K562 (cell line): ENCODE results near the gene FAIM. TPM values are rescaled to one million over a fixed set of nuclear protein-coding genes. Genes with fewer than 3 reads are reported as not detected.

Source experiments
- CAMTA2 ChIP-seq: fragments of 250-450 bp; sonication (Bioruptor Pico); conservative IDR thresholded peaks from 2 replicates; pipeline ENCODE4 v1.5.1; 2022
- ELF2 ChIP-seq: fragments of 250-450 bp; sonication (Bioruptor Pico); IDR thresholded peaks from 2 replicates; pipeline ENCODE4 v1.5.0; 2021; ENCODE audit warnings: mild to moderate bottlenecking
- GTF2A2 ChIP-seq: IDR thresholded peaks from 2 replicates; pipeline ENCODE4 v1.6.1; 2016; ENCODE audit warnings: mild to moderate bottlenecking, missing genetic modification characterization, missing compliant biosample characterization
- HCFC1 ChIP-seq: IDR thresholded peaks from 2 replicates; pipeline ENCODE4 v1.6.1; 2012; ENCODE audit warnings: low read depth, low read length, improper control_type of control experiment
- POU5F1 ChIP-seq: fragments of 150-350 bp; IDR thresholded peaks from 2 replicates; pipeline ENCODE4 v1.6.1; 2014; ENCODE audit warnings: borderline replicate concordance, low read length, low read depth, mild to moderate bottlenecking; ENCODE audit not compliant: partially characterized antibody
- RAD21 ChIP-seq, 2 experiments: fragments of 250-450 bp in 1 of 2; fragments of 450-650 bp in 1 of 2; sonication (Bioruptor Pico) in 1 of 2; formaldehyde crosslinking in 1 of 2; IDR thresholded peaks in 1 of 2; conservative IDR thresholded peaks in 1 of 2; 2 replicates each; pipeline versions ENCODE4 v1.4.0 to v1.8.0; 2020 to 2022; ENCODE audit warnings: mild to moderate bottlenecking in 2 of 2, moderate library complexity in 1 of 2
- SMAD1 ChIP-seq: fragments of 150-350 bp; IDR thresholded peaks from 2 replicates; pipeline ENCODE4 v1.6.1; 2014; ENCODE audit warnings: low read length, low read depth; ENCODE audit not compliant: partially characterized antibody
- ZNF707 ChIP-seq: fragments of 250-450 bp; sonication (Bioruptor Pico); conservative IDR thresholded peaks from 2 replicates; pipeline ENCODE4 v1.8.0; 2022; ENCODE audit warnings: inconsistent platforms, mild to moderate bottlenecking, moderate library complexity
- polyA plus RNA-seq, 8 experiments: library from polyadenylated mRNA; depleted of rRNA in 4 of 8; stranded (reverse) in 5 of 8; unstranded in 3 of 8; fragments of >200 nt; fragmentation: Nextera tagmentation in 2 of 8; fragmentation: Illumina TruSeq in 1 of 8; extraction: Ambion mirVana in 2 of 8; extraction: Trizol in 1 of 8; gene quantifications; 2 replicates each; pipeline versions ENCODE4 v1.2.1 to v1.2.3, GENCODE V29; 2011 to 2014; ENCODE audit warnings: inconsistent platforms in 1 of 8, missing spikeins in 1 of 8
- total RNA-seq, 7 experiments: library from RNA; depleted of rRNA in 6 of 7; stranded (reverse); fragments of >200 nt in 6 of 7; fragmentation: Illumina TruSeq in 2 of 7; extraction: Trizol in 2 of 7; gene quantifications; 2 replicates each; pipeline versions ENCODE4 v1.2.1 to v1.2.3, GENCODE V29; 2011 to 2021; ENCODE audit warnings: low replicate concordance in 1 of 7
- TF ChIP-seq, protein P1 (sequence below): fragments of 450-650 bp; IDR thresholded peaks from 2 replicates; pipeline ENCODE4 v1.6.1; 2016; ENCODE audit warnings: low read depth
- TF ChIP-seq, protein P2 (sequence below): fragments of 450-650 bp; formaldehyde crosslinking; IDR thresholded peaks from 2 replicates; pipeline ENCODE4 v1.4.0; 2020; ENCODE audit warnings: mild to moderate bottlenecking
- TF ChIP-seq, protein P3 (sequence below): fragments of 250-450 bp; sonication (Bioruptor Pico); IDR thresholded peaks from 2 replicates; pipeline ENCODE4 v1.8.0; 2022; ENCODE audit warnings: inconsistent platforms, mild to moderate bottlenecking, moderate library complexity, borderline replicate concordance

FAIM gene
- total and polyA plus RNA-seq, 9 of the 15 experiments (the other 6 are each of a cell fraction or from before 2014, with no cell fraction given): 2.5 to 7.9 (median 6.6) TPM

DNA sequence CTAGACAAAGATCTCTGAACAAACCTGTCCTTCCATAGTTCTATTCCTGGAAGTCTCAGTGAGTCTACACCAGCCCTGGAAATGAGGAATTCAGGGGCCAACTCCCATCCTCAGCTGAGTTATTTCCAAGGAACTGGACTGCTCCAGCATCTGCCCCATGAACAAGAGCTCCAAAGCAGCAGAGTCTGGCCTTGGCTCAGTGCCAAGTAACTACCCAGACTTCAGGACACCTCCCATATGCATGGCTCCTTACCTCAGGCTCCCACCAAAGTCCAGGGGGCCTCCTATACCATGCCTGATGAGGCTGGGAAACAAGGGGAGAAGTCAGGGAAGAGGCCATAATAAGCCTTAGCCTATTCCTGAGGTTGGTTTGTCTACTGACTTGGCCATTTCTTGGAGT lies 45.0 kb downstream of the FAIM start (continued):
- TF ChIP-seq, protein P1, sequence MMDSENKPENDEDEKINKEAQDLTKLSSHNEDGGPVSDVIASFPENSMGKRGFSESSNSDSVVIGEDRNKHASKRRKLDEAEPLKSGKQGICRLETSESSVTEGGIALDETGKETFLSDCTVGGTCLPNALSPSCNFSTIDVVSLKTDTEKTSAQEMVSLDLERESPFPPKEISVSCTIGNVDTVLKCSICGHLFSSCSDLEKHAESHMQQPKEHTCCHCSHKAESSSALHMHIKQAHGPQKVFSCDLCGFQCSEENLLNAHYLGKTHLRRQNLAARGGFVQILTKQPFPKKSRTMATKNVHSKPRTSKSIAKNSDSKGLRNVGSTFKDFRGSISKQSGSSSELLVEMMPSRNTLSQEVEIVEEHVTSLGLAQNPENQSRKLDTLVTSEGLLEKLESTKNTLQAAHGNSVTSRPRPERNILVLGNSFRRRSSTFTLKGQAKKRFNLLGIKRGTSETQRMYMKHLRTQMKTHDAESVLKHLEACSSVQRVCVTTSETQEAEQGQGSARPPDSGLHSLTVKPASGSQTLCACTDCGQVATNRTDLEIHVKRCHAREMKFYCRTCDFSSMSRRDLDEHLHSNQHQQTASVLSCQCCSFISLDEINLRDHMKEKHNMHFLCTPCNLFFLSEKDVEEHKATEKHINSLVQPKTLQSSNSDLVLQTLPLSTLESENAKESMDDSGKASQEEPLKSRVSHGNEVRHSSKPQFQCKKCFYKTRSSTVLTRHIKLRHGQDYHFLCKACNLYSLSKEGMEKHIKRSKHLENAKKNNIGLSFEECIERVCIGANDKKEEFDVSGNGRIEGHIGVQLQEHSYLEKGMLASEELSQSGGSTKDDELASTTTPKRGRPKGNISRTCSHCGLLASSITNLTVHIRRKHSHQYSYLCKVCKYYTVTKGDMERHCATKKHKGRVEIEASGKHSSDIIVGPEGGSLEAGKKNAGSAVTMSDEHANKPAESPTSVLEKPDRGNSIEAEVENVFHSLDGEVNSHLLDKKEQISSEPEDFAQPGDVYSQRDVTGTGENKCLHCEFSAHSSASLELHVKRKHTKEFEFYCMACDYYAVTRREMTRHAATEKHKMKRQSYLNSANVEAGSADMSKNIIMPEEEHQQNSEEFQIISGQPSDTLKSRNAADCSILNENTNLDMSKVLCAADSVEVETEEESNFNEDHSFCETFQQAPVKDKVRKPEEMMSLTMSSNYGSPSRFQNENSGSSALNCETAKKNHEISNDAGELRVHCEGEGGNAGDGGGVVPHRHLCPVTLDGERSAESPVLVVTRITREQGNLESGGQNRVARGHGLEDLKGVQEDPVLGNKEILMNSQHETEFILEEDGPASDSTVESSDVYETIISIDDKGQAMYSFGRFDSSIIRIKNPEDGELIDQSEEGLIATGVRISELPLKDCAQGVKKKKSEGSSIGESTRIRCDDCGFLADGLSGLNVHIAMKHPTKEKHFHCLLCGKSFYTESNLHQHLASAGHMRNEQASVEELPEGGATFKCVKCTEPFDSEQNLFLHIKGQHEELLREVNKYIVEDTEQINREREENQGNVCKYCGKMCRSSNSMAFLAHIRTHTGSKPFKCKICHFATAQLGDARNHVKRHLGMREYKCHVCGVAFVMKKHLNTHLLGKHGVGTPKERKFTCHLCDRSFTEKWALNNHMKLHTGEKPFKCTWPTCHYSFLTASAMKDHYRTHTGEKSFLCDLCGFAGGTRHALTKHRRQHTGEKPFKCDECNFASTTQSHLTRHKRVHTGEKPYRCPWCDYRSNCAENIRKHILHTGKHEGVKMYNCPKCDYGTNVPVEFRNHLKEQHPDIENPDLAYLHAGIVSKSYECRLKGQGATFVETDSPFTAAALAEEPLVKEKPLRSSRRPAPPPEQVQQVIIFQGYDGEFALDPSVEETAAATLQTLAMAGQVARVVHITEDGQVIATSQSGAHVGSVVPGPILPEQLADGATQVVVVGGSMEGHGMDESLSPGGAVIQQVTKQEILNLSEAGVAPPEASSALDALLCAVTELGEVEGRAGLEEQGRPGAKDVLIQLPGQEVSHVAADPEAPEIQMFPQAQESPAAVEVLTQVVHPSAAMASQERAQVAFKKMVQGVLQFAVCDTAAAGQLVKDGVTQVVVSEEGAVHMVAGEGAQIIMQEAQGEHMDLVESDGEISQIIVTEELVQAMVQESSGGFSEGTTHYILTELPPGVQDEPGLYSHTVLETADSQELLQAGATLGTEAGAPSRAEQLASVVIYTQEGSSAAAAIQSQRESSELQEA: no peak
- TF ChIP-seq ELF2 (CRISPR knock-in tag) (no peak), CAMTA2 (CRISPR knock-in tag) (no peak), RAD21 (CRISPR knock-in tag; conservative IDR thresholded peaks at IDR 0.05 in 1 of 2, IDR thresholded peaks at IDR 0.05 in 1 of 2) (peak in 1 of 2 experiments; percentile 24; a peak in 1 of 4 replicates), HCFC1 (no peak), SMAD1 (peak; percentile 81), GTF2A2 (tag) (no peak), POU5F1 (no peak), ZNF707 (CRISPR knock-in tag) (no peak)
- TF ChIP-seq, protein P2, sequence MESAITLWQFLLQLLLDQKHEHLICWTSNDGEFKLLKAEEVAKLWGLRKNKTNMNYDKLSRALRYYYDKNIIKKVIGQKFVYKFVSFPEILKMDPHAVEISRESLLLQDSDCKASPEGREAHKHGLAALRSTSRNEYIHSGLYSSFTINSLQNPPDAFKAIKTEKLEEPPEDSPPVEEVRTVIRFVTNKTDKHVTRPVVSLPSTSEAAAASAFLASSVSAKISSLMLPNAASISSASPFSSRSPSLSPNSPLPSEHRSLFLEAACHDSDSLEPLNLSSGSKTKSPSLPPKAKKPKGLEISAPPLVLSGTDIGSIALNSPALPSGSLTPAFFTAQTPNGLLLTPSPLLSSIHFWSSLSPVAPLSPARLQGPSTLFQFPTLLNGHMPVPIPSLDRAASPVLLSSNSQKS (CRISPR knock-in tag): no peak
- TF ChIP-seq, protein P3, sequence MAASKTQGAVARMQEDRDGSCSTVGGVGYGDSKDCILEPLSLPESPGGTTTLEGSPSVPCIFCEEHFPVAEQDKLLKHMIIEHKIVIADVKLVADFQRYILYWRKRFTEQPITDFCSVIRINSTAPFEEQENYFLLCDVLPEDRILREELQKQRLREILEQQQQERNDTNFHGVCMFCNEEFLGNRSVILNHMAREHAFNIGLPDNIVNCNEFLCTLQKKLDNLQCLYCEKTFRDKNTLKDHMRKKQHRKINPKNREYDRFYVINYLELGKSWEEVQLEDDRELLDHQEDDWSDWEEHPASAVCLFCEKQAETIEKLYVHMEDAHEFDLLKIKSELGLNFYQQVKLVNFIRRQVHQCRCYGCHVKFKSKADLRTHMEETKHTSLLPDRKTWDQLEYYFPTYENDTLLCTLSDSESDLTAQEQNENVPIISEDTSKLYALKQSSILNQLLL (CRISPR knock-in tag): no peak
- TF ChIP-seq, all 486 proteins: peak for 4
